Suprapubic skin (tissue), 3 donors: ENCODE data around the gene IL1RL2.

Experiments
- POLR2A ChIP-seq, 2 donors: fragments of 450-650 bp; IDR thresholded peaks; one replicate each; pipeline ENCODE4 v1.6.1; 2017; ENCODE audit warnings: antibody characterized with exemption in 2 of 2, mild to moderate bottlenecking in 2 of 2, moderate library complexity in 2 of 2
- TF ChIP-seq, protein P1 (sequence below), 2 donors: fragments of 200-600 bp in 1 of 2; fragments of 450-650 bp in 1 of 2; sonication (generic) in 1 of 2; IDR thresholded peaks; one replicate each; pipeline ENCODE4 v1.5.1; 2016 to 2019; ENCODE audit warnings: antibody characterized with exemption in 2 of 2, mild to moderate bottlenecking in 1 of 2, moderate library complexity in 1 of 2

- TF ChIP-seq, protein P1, sequence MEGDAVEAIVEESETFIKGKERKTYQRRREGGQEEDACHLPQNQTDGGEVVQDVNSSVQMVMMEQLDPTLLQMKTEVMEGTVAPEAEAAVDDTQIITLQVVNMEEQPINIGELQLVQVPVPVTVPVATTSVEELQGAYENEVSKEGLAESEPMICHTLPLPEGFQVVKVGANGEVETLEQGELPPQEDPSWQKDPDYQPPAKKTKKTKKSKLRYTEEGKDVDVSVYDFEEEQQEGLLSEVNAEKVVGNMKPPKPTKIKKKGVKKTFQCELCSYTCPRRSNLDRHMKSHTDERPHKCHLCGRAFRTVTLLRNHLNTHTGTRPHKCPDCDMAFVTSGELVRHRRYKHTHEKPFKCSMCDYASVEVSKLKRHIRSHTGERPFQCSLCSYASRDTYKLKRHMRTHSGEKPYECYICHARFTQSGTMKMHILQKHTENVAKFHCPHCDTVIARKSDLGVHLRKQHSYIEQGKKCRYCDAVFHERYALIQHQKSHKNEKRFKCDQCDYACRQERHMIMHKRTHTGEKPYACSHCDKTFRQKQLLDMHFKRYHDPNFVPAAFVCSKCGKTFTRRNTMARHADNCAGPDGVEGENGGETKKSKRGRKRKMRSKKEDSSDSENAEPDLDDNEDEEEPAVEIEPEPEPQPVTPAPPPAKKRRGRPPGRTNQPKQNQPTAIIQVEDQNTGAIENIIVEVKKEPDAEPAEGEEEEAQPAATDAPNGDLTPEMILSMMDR (IDR thresholded peaks at IDR 0.05), result no peak
- no peak for TF ChIP-seq POLR2A (IDR thresholded peaks at IDR 0.05)
Measured at GRCh38 chr2:102235042-102235473, 48.2 kb downstream of the IL1RL2 start.
